K562 (cell line): ENCODE measurements around the gene NRARP. TPM values are rescaled to one million over a fixed set of nuclear protein-coding genes. Genes with fewer than 3 reads are reported as not detected.
A peak's percentile ranks its signal among the peaks of the same experiment; 100 is the strongest.

ENCODE experiments used
- ATAC-seq: fragments of 200-7000 bp; cut with Tn5 transposase; 3 replicates; pipeline ENCODE4 v1.9.1; 2020; ENCODE audit warnings: moderate library complexity
- BruUV-seq: library from RNA; stranded (reverse); fragments of 400-500 nt; replicated peaks from 2 replicates; lab custom pipeline; 2021; lab: Mats Ljungman, UMichigan
- CTCF ChIA-PET: fragments of 300-600 bp; formaldehyde crosslinking; extraction: SDS; loops from one replicate; lab custom pipeline; 2021; ENCODE audit warnings: low intra/inter-chr PET ratio; lab: Yijun Ruan, JAX
- POLR2A ChIA-PET: fragments of 300-600, 350-650 bp; sonication (Branson Sonifier 250); formaldehyde crosslinking; extraction: SDS; loops from one replicate; lab custom pipeline; 2021; ENCODE audit warnings: antibody characterized with exemption, inconsistent platforms; lab: Yijun Ruan, JAX
- DNase-seq, 4 experiments: peaks; one replicate each; pipeline versions ENCODE4 v3.0.0 to v3.0.0-alpha.2; 2011 to 2018; ENCODE audit warnings: low spot score in 3 of 4, mixed read lengths in 3 of 4; ENCODE audit errors: extremely low read depth in 1 of 4
- FAIRE-seq: peaks from 2 replicates; lab custom pipeline; 2011; peaks lifted over from hg19 to GRCh38; lab: Jason Lieb, UNC
- H2AFZ ChIP-seq: 2 replicates; pipeline ENCODE4 v1.6.0; 2011; ENCODE audit warnings: low read depth, low read length, control low read depth, inconsistent platforms
- H3K27ac ChIP-seq: fragments of 200-600 bp; 3 replicates; pipeline ENCODE4 v1.8.0; 2011; ENCODE audit warnings: low read depth, mild to moderate bottlenecking, control low read depth, inconsistent platforms, low read length, moderate library complexity, mixed read lengths; ENCODE audit errors: extremely low read depth
- H3K27me3 ChIP-seq, 2 experiments: fragments of 300-600 bp in 1 of 2; 2 replicates in 1 of 2; 3 replicates in 1 of 2; pipeline versions ENCODE4 v1.6.0 to v1.8.0; 2011; ENCODE audit warnings: inconsistent platforms in 2 of 2, low read length in 2 of 2, mild to moderate bottlenecking in 1 of 2, mixed read lengths in 1 of 2, moderate library complexity in 1 of 2; ENCODE audit not compliant: control insufficient read depth in 2 of 2, insufficient read depth in 2 of 2
- H3K36me3 ChIP-seq: fragments of 300-600 bp; 3 replicates; pipeline ENCODE4 v1.8.0; 2011; ENCODE audit warnings: mild to moderate bottlenecking, low read length, inconsistent platforms; ENCODE audit not compliant: control insufficient read depth, insufficient read depth
- H3K4me1 ChIP-seq, 2 experiments: fragments of 200-600 bp in 1 of 2; replicated peaks in 1 of 2; 2 replicates in 1 of 2; 3 replicates in 1 of 2; pipeline versions ENCODE4 v1.5.1 to v1.8.0; 2011; ENCODE audit warnings: inconsistent platforms in 2 of 2, low read length in 2 of 2, mild to moderate bottlenecking in 1 of 2, mixed read lengths in 1 of 2, moderate library complexity in 1 of 2; ENCODE audit not compliant: control insufficient read depth in 2 of 2, insufficient read depth in 2 of 2
- H3K4me2 ChIP-seq: 2 replicates; pipeline ENCODE4 v1.6.1; 2011; ENCODE audit warnings: low read length, control low read depth, inconsistent platforms, mixed read lengths; ENCODE audit not compliant: insufficient read depth
- H3K4me3 ChIP-seq: fragments of 200-600 bp; sonication (generic), shearing (Covaris generic); 2 replicates; pipeline ENCODE4 v1.5.1; 2016; ENCODE audit warnings: control low read depth, inconsistent platforms
- H3K79me2 ChIP-seq: fragments of 200-600 bp; 3 replicates; pipeline ENCODE4 v1.8.0; 2011; ENCODE audit warnings: low read length, inconsistent platforms; ENCODE audit not compliant: control insufficient read depth, insufficient read depth
- H3K9ac ChIP-seq, 2 experiments: 2 replicates each; pipeline versions ENCODE4 v1.6.0 to v1.6.1; 2011; ENCODE audit warnings: low read depth in 2 of 2, low read length in 2 of 2, control low read depth in 1 of 2, inconsistent platforms in 1 of 2, mild to moderate bottlenecking in 1 of 2, mixed read lengths in 1 of 2; ENCODE audit not compliant: insufficient read depth in 1 of 2
- H3K9me1 ChIP-seq: one replicate; pipeline ENCODE4 v1.6.0; 2011; ENCODE audit warnings: inconsistent platforms, mild to moderate bottlenecking, low read length, moderate library complexity; ENCODE audit not compliant: control insufficient read depth, insufficient read depth
- H3K9me3 ChIP-seq: replicated peaks from 2 replicates; pipeline ENCODE4 v1.5.1; 2011; ENCODE audit warnings: low read depth, low read length, inconsistent platforms; ENCODE audit not compliant: control insufficient read depth, insufficient read depth
- H4K20me1 ChIP-seq: replicated peaks from 2 replicates; pipeline ENCODE4 v1.6.1; 2011; ENCODE audit warnings: low read length, inconsistent platforms, mixed read lengths; ENCODE audit not compliant: control insufficient read depth, insufficient read depth
- EWSR1 ChIP-seq: fragments of 450-650 bp; IDR thresholded peaks from 2 replicates; pipeline ENCODE4 v1.6.1; 2018; ENCODE audit warnings: borderline replicate concordance, mild to moderate bottlenecking, low read depth, moderate library complexity; ENCODE audit not compliant: partially characterized antibody
- FUS ChIP-seq: fragments of 200-400 bp; formaldehyde crosslinking; optimal IDR thresholded peaks from 2 replicates; pipeline ENCODE3; 2017; ENCODE audit warnings: low read depth, low read length
- GATAD2B ChIP-seq: fragments of 450-650 bp; IDR thresholded peaks from 2 replicates; pipeline ENCODE4 v1.6.1; 2017; ENCODE audit warnings: mild to moderate bottlenecking, borderline replicate concordance
- GTF2F1 ChIP-seq: IDR thresholded peaks from 2 replicates; pipeline ENCODE4 v1.6.1; 2011; ENCODE audit warnings: low read depth, low read length, improper control_type of control experiment
- KLF1 ChIP-seq: fragments of 450-650 bp; IDR thresholded peaks from 2 replicates; pipeline ENCODE4 v1.6.1; 2016; ENCODE audit warnings: missing genetic modification characterization, missing compliant biosample characterization
- MCM5 ChIP-seq: fragments of 450-650 bp; IDR thresholded peaks from 2 replicates; pipeline ENCODE4 v1.6.1; 2016; ENCODE audit warnings: low read depth
- MEF2A ChIP-seq: IDR thresholded peaks from 2 replicates; pipeline ENCODE4 v1.6.1; 2011; ENCODE audit warnings: low read depth, mild to moderate bottlenecking, low read length, moderate library complexity; ENCODE audit not compliant: control insufficient read depth
- PCBP1 ChIP-seq: fragments of 200-400 bp; formaldehyde crosslinking; IDR thresholded peaks from 2 replicates; pipeline ENCODE4 v1.6.1; 2018; ENCODE audit warnings: mild to moderate bottlenecking, low read depth, low read length; ENCODE audit not compliant: poor library complexity, severe bottlenecking
- PHB ChIP-seq: fragments of 250-450 bp; sonication (Bioruptor Pico); IDR thresholded peaks from 2 replicates; pipeline ENCODE4 v1.5.0; 2021
- PHF8 ChIP-seq: fragments of 200-600 bp; sonication (generic); IDR thresholded peaks from 2 replicates; pipeline ENCODE4 v1.6.1; 2012; ENCODE audit warnings: mixed run types, mild to moderate bottlenecking, inconsistent platforms, low read length, moderate library complexity, borderline replicate concordance
- PTRF ChIP-seq: fragments of 450-650 bp; IDR thresholded peaks from 2 replicates; pipeline ENCODE4 v1.6.1; 2016; ENCODE audit warnings: mild to moderate bottlenecking, missing genetic modification characterization, missing compliant biosample characterization
- PYGO2 ChIP-seq: fragments of 450-650 bp; IDR thresholded peaks from 2 replicates; pipeline ENCODE4 v1.6.1; 2016; ENCODE audit warnings: mild to moderate bottlenecking, missing genetic modification characterization, moderate library complexity, missing compliant biosample characterization
- RBM15 ChIP-seq: fragments of 200-400 bp; formaldehyde crosslinking; IDR thresholded peaks from 2 replicates; pipeline ENCODE4 v1.6.1; 2018; ENCODE audit warnings: mild to moderate bottlenecking, low read length, moderate library complexity; ENCODE audit not compliant: insufficient read depth
- SMAD2 ChIP-seq: fragments of 150-350 bp; IDR thresholded peaks from 2 replicates; pipeline ENCODE4 v1.6.1; 2014; ENCODE audit warnings: low read depth, mild to moderate bottlenecking, low read length
- TAL1 ChIP-seq: fragments of 450-650 bp; IDR thresholded peaks from 2 replicates; pipeline ENCODE4 v1.6.1; 2016; ENCODE audit warnings: mild to moderate bottlenecking
- XRCC4 ChIP-seq: IDR thresholded peaks from one replicate; pipeline ENCODE4 v1.6.1; 2011; ENCODE audit not compliant: insufficient read depth, insufficient read length; ENCODE audit errors: extremely low read depth
- ZFP36 ChIP-seq: fragments of 150-350 bp; IDR thresholded peaks from 2 replicates; pipeline ENCODE4 v1.6.1; 2018; ENCODE audit warnings: low read length, low read depth; ENCODE audit not compliant: partially characterized antibody
- WGBS: fragments of 100-300 bp; shearing (Covaris generic); methylation state at CpG from one replicate; pipeline ENCODE4 v1.1.6; 2016; ENCODE audit warnings: low coverage, mixed read lengths; ENCODE audit not compliant: insufficient coverage; ENCODE audit errors: missing lambda C conversion rate; 5-methylcytosine and 5-hydroxymethylcytosine counted together
- in situ Hi-C: fragments of 300-500 bp; cut with MboI; formaldehyde crosslinking; loops from 4 replicates; pipeline ENCODE4 v1.15.0; 2018; ENCODE audit warnings: inconsistent platforms, mixed read lengths
- intact Hi-C: fragments of 100-400 bp; cut with micrococcal nuclease; formaldehyde crosslinking; loops from 2 replicates; pipeline ENCODE4 v1.14.2; 2022
- polyA plus RNA-seq, 8 experiments: library from polyadenylated mRNA; depleted of rRNA in 4 of 8; stranded (reverse) in 5 of 8; unstranded in 3 of 8; fragments of >200 nt; fragmentation: Nextera tagmentation in 2 of 8; fragmentation: Illumina TruSeq in 1 of 8; extraction: Ambion mirVana in 2 of 8; extraction: Trizol in 1 of 8; gene quantifications; 2 replicates each; pipeline versions ENCODE4 v1.2.1 to v1.2.3, GENCODE V29; 2011 to 2014; ENCODE audit warnings: inconsistent platforms in 1 of 8, missing spikeins in 1 of 8
- total RNA-seq, 7 experiments: library from RNA; depleted of rRNA in 6 of 7; stranded (reverse); fragments of >200 nt in 6 of 7; fragmentation: Illumina TruSeq in 2 of 7; extraction: Trizol in 2 of 7; gene quantifications; 2 replicates each; pipeline versions ENCODE4 v1.2.1 to v1.2.3, GENCODE V29; 2011 to 2021; ENCODE audit warnings: low replicate concordance in 1 of 7
- TF ChIP-seq, protein P1 (sequence below): IDR thresholded peaks from 2 replicates; pipeline ENCODE4 v1.6.1; 2016; ENCODE audit warnings: missing genetic modification characterization, missing compliant biosample characterization
- TF ChIP-seq, protein P2 (sequence below): sonication (generic); formaldehyde crosslinking; IDR thresholded peaks from 2 replicates; pipeline ENCODE4 v1.8.1; 2023; ENCODE audit warnings: mild to moderate bottlenecking, missing genetic modification reagents

NRARP gene
- total and polyA plus RNA-seq, 9 of the 15 experiments (the other 6 are each of a cell fraction or from before 2014, with no cell fraction given) = 2.0 to 24.5 (median 7.2) TPM; not detected in 2

- TF ChIP-seq, protein P1, sequence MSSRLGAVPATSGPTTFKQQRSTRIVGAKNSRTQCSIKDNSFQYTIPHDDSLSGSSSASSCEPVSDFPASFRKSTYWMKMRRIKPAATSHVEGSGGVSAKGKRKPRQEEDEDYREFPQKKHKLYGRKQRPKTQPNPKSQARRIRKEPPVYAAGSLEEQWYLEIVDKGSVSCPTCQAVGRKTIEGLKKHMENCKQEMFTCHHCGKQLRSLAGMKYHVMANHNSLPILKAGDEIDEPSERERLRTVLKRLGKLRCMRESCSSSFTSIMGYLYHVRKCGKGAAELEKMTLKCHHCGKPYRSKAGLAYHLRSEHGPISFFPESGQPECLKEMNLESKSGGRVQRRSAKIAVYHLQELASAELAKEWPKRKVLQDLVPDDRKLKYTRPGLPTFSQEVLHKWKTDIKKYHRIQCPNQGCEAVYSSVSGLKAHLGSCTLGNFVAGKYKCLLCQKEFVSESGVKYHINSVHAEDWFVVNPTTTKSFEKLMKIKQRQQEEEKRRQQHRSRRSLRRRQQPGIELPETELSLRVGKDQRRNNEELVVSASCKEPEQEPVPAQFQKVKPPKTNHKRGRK (tag) = no peak
- TF ChIP-seq FUS = peak; percentile 1
- 0 out of 2 replicates have a peak, but pooled peaks have one; percentile 12 for TF ChIP-seq GATAD2B
- peak; percentile 35; the same call in 1 of the 2 replicates for TF ChIP-seq PHF8
- TF ChIP-seq PYGO2 = no peak
- TF ChIP-seq PHB (CRISPR knock-in tag) = no peak
- TF ChIP-seq SMAD2 = no peak
- no peak for TF ChIP-seq PCBP1
- no peak for TF ChIP-seq GTF2F1
Observed at GRCh38 chr9:137302118-137302448, at the start of gene NRARP (continued).

- FAIRE-seq (no peak), DNase-seq (no peak), ATAC-seq (no peak)
- H3K27me3 ChIP-seq = peaks cover 2 to 21% of the 10 kb centered on the region in 2 experiments; a peak in 2 of 5 replicates
- no peak overlapping the region for H2AFZ ChIP-seq
- no peak overlapping the region for H3K27ac ChIP-seq
- intact Hi-C loops = no loop called here
- no peak overlapping the region for H3K9ac ChIP-seq
- H3K79me2 ChIP-seq = no peaks in the 10 kb centered on the region
- H3K36me3 ChIP-seq = no peaks in the 10 kb centered on the region
- 12% methylated on average over 23 of the region's 30 CpGs for WGBS
- POLR2A ChIA-PET = no interaction called here
- peaks cover 12% of the 10 kb centered on the region for H3K9me3 ChIP-seq
- H3K9me1 ChIP-seq = no peaks in the 10 kb centered on the region
- in situ Hi-C loops = no loop called here
- no peaks in the 10 kb centered on the region for H4K20me1 ChIP-seq
- no peak overlapping the region for H3K4me3 ChIP-seq
- H3K4me1 ChIP-seq = peaks cover 0 to 35% of the 10 kb centered on the region in 2 experiments; a peak in 2 of 5 replicates
- no TSS peak for BruUV-seq
- no peak overlapping the region for H3K4me2 ChIP-seq
- CTCF ChIA-PET = no interaction called here
- no peak for TF ChIP-seq TAL1
- TF ChIP-seq PTRF (tag) = no peak
- TF ChIP-seq, protein P2, sequence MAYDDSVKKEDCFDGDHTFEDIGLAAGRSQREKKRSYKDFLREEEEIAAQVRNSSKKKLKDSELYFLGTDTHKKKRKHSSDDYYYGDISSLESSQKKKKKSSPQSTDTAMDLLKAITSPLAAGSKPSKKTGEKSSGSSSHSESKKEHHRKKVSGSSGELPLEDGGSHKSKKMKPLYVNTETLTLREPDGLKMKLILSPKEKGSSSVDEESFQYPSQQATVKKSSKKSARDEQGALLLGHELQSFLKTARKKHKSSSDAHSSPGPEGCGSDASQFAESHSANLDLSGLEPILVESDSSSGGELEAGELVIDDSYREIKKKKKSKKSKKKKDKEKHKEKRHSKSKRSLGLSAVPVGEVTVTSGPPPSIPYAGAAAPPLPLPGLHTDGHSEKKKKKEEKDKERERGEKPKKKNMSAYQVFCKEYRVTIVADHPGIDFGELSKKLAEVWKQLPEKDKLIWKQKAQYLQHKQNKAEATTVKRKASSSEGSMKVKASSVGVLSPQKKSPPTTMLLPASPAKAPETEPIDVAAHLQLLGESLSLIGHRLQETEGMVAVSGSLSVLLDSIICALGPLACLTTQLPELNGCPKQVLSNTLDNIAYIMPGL (CRISPR knock-in tag) = no peak
- TF ChIP-seq KLF1 (tag) = no peak
- TF ChIP-seq EWSR1 = no peak
- TF ChIP-seq RBM15 = no peak
- no peak for TF ChIP-seq MEF2A
- TF ChIP-seq MCM5 = no peak
- no peak for TF ChIP-seq ZFP36
- TF ChIP-seq XRCC4 = no peak
Observed at GRCh38 chr9:137350696-137351584, 48.9 kb upstream of the NRARP start.
